Measurements from ENCODE around the gene TENM4. TPM values are rescaled to one million over a fixed set of nuclear protein-coding genes. Genes with fewer than 3 reads are reported as not detected.

Gene TENM4
- total RNA-seq, 2 donors from 2014 or later = 68.2 to 130 TPM

- no peak overlapping the region for H3K4me3 ChIP-seq (ENCODE audit: low read length)
- Mint-ChIP-seq H3K27ac (peak overlapping the region; percentile 37), H3K4me3 (no peak overlapping the region), H3K9me3 (no peaks in the 10 kb centered on the region), H3K36me3 (ENCODE audit: low read depth) (no peaks in the 10 kb centered on the region), H3K27me3 (ENCODE audit: insufficient read depth) (no peaks in the 10 kb centered on the region), H3K4me1 (peaks cover 35% of the 10 kb centered on the region)
- H3K27me3 ChIP-seq (ENCODE audit: control insufficient read depth, insufficient read depth, low read length, poor library complexity, severe bottlenecking) = no peaks in the 10 kb centered on the region
- H3K27ac ChIP-seq (ENCODE audit: low read depth, low read length) = no peak overlapping the region
- H3K4me1 ChIP-seq (ENCODE audit: control insufficient read depth, insufficient read depth, low read length) = peaks cover 5% of the 10 kb centered on the region
- DNase-seq = no peak
- TF ChIP-seq, protein P1, sequence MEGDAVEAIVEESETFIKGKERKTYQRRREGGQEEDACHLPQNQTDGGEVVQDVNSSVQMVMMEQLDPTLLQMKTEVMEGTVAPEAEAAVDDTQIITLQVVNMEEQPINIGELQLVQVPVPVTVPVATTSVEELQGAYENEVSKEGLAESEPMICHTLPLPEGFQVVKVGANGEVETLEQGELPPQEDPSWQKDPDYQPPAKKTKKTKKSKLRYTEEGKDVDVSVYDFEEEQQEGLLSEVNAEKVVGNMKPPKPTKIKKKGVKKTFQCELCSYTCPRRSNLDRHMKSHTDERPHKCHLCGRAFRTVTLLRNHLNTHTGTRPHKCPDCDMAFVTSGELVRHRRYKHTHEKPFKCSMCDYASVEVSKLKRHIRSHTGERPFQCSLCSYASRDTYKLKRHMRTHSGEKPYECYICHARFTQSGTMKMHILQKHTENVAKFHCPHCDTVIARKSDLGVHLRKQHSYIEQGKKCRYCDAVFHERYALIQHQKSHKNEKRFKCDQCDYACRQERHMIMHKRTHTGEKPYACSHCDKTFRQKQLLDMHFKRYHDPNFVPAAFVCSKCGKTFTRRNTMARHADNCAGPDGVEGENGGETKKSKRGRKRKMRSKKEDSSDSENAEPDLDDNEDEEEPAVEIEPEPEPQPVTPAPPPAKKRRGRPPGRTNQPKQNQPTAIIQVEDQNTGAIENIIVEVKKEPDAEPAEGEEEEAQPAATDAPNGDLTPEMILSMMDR (conservative IDR thresholded peaks at IDR 0.05) = no peak
- no peak overlapping the region for H3K9ac ChIP-seq (ENCODE audit: extremely low read depth, low read length, poor library complexity, severe bottlenecking)
- no peaks in the 10 kb centered on the region for H3K36me3 ChIP-seq (ENCODE audit: control insufficient read depth, insufficient read depth, low read length)
- WGBS, 2 experiments (ENCODE audit: insufficient coverage in 1 of 2, insufficient read length in 1 of 2) = 85% methylated on average over 2 of the region's 2 CpGs; no CpG with 5 or more reads in 1 of the 2 experiments
- no peaks in the 10 kb centered on the region for H3K9me3 ChIP-seq (ENCODE audit: control insufficient read depth, low read length)
Observed at GRCh38 chr11:79467761-79468160, 26.9 kb upstream of the TENM4 start.

GRCh38 chr11:79466411-79466810, 25.6 kb upstream of the TENM4 start:
- peaks cover 23% of the 10 kb centered on the region for H3K4me1 Mint-ChIP-seq
- no peaks in the 10 kb centered on the region for H3K27me3 ChIP-seq (ENCODE audit: control insufficient read depth, insufficient read depth, low read length, poor library complexity, severe bottlenecking)
- WGBS, 2 experiments (ENCODE audit: insufficient coverage in 1 of 2, insufficient read length in 1 of 2) = 71 to 92% methylated on average over 1 of the region's 2 CpGs
- H3K9me3 ChIP-seq (ENCODE audit: control insufficient read depth, low read length) = no peaks in the 10 kb centered on the region
- no peaks in the 10 kb centered on the region for H3K9me3 Mint-ChIP-seq
- no peak overlapping the region for H3K27ac Mint-ChIP-seq
- H3K4me1 ChIP-seq (ENCODE audit: control insufficient read depth, insufficient read depth, low read length) = peaks cover 5% of the 10 kb centered on the region
- TF ChIP-seq, protein P1 (conservative IDR thresholded peaks at IDR 0.05) = no peak
- no peak overlapping the region for H3K4me3 ChIP-seq (ENCODE audit: low read length)
- H3K36me3 ChIP-seq (ENCODE audit: control insufficient read depth, insufficient read depth, low read length) = no peaks in the 10 kb centered on the region
- H3K27ac ChIP-seq (ENCODE audit: low read depth, low read length) = no peak overlapping the region
- H3K36me3 Mint-ChIP-seq (ENCODE audit: low read depth) = no peaks in the 10 kb centered on the region
- no peak overlapping the region for H3K9ac ChIP-seq (ENCODE audit: extremely low read depth, low read length, poor library complexity, severe bottlenecking)
- DNase-seq = no peak
- no peaks in the 10 kb centered on the region for H3K27me3 Mint-ChIP-seq (ENCODE audit: insufficient read depth)
- H3K4me3 Mint-ChIP-seq = no peak overlapping the region

GRCh38 chr11:79465160-79465559, 24.3 kb upstream of the TENM4 start:
- Histone ChIP-seq H3K27ac (ENCODE audit: low read depth, low read length) (no peak overlapping the region), H3K4me3 (ENCODE audit: low read length) (no peak overlapping the region), H3K4me1 (ENCODE audit: control insufficient read depth, insufficient read depth, low read length) (peaks cover 5% of the 10 kb centered on the region), H3K36me3 (ENCODE audit: control insufficient read depth, insufficient read depth, low read length) (no peaks in the 10 kb centered on the region), H3K9ac (ENCODE audit: extremely low read depth, low read length, poor library complexity, severe bottlenecking) (no peak overlapping the region), H3K9me3 (ENCODE audit: control insufficient read depth, low read length) (no peaks in the 10 kb centered on the region), H3K27me3 (ENCODE audit: control insufficient read depth, insufficient read depth, low read length, poor library complexity, severe bottlenecking) (no peaks in the 10 kb centered on the region)
- Mint-ChIP-seq H3K36me3 (ENCODE audit: low read depth) (no peaks in the 10 kb centered on the region), H3K4me3 (no peak overlapping the region), H3K27ac (no peak overlapping the region), H3K9me3 (no peaks in the 10 kb centered on the region), H3K27me3 (ENCODE audit: insufficient read depth) (no peaks in the 10 kb centered on the region), H3K4me1 (peaks cover 15% of the 10 kb centered on the region)
- WGBS, 2 experiments (ENCODE audit: insufficient coverage in 1 of 2, insufficient read length in 1 of 2) = 80 to 87% methylated on average over 1 of the region's 2 CpGs
- no peak for DNase-seq
- TF ChIP-seq, protein P1 (conservative IDR thresholded peaks at IDR 0.05) = no peak

Measured in endodermal cell (in vitro differentiated cells).